Fibroblast of skin of back (primary cell): Measurements from ENCODE around the gene DSTN.

Source experiments
- DNase-seq: peaks from one replicate; pipeline ENCODE4 v3.0.0-alpha.2; 2013

The DSTN gene

DNA sequence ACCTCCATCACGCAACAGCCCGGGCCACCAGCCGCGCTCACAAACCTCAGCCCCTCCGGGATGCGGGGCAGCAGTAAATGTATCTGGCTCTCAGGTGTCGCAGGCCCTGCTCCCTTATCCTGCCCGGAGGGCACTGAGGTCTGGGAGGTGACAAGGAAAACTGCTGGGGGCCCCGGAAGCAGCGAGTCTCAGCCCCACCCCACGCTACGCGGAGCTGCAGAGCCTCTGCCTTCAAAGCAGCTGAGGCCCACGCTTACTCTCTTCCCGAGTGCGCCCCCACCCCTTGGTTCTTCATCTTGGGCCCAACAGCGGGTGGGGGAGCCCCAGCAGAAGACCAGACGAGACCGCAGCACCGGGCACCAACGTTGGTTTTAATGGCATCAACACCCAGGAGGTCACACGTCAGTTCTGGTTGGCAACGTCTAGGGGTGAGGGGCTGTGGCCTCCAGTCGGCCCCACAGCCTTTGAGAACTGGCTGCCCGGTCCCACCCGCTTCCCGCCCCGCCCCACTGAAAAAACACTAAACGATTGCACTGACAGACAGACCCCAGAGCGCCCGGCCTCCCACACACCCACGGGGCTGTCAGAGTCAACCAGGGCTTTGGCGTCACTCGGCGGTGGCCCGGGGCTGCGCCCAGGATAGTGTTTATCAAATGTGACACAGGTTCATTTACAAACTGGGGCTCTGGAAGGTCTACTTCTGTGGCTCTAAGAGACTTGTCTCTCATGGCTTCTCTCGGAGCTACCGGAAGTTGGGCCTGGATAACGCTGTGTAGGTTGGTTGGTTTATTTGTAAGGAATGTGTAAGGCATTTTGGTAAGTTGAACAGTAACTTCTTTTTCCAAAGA, 43.7 kb downstream of the DSTN start:
- DNase-seq = no peak

DNA sequence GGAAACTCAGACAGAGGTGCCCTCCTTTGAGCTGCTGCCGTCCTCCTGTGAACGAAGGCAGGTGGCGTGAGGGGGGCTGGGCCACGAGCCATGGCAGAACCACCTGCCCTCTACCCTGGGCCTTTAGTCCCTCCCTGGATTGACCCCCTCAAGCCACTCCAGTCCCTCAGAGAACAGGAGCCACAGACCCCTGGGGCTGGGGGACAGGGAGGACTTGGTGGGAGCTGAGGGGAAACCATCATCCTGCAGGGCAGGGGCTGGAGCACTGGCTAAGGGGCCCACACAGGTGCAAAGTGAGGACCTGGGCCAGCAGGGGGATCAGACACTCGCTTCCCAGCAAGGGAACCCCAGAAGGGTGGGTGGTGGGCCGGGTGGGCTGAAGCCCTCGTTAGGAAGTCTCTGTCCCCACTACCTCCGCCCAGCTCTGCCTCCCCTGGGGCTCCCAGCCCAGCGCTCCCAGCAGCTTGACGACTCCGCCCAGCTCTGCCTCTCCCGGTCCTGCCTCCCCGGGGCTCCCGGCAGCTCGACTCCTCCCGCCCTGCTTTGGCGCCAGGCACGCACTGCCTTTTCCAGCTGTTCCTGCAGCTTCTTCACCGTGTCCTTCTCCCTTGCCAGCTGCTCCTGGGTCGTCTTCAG, 44.4 kb downstream of the DSTN start:
- peak; percentile 70 for DNase-seq

DNA sequence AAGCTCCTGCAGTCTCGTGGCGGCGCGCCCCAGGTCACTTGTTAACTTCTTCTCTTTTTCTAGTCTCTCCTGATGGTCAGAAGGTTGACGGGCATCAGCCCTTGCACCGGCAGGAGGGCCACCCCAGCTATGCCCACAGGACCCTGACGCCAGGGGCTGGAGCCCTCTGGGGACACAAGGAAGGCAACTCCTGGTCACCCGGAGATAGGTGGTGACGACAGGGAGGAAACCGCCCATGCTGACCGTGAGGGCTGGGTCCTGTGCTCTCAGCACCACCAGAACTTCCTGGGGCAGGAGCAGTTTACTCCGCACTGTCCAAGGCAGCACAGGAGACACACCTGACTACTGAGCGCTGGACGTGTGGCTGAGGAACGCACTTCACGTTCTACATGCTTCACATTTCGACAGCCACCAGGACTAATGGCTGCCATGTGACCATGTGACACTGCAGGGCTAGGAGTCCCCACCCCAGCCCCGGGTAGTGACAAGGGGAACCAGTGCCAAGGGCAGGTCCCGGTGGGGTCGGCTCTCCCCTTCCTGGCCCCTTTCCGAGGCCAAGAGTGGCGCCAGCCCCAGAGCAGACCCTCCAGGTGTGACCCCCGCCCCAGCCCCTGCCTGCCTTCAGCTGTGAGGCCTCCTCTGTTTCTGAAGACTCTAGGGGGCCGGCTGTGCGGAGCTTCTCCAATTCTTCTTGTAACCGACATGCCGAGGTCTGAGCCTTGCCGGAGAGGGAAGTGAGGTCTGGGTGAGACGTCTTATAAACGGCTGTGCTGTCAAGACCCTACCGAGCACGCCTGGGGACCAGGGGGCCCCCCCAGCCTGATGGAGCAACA, 45.2 kb downstream of the DSTN start:
- DNase-seq = no peak

DNA sequence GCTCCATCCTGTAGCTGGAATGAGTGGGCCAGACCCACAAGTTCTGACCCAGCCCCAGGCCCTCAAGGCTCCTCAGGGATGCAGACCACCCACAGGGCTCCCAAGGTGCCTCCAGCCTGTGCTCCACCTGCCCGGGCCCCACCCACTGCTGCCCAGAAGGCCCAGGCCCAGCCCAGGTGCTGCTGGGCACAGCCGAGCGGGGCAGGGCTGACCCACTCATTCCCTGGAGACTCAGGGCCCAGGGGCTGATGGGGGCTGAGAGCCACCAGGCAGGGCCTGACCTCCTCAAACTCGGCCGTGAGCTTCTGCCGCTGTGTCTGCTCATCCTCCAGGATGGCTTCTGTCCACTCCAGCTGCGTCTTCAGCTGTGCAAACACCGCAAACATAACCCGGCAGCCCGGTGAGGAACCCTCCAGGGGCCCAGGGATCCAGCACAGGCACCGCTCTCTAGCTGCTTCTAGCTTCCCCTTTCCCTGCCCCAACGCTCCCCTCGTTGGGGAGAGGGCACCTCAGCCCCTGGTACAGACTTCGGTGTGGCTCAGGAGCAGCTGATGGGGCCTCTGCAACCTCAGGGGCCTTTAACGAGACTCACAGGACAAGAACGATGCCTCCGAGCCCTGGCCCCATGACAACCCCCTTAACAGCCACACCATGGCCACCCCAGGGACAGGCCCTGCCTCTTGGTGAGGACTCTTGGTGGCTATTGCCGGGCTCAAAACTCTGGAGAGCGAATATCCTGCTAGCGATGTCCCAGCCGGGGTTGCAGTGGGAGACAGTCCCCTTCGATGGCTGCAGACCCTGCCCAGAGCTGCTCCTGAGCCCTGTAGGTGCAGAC, 46.0 kb downstream of the DSTN start:
- no peak for DNase-seq

DNA sequence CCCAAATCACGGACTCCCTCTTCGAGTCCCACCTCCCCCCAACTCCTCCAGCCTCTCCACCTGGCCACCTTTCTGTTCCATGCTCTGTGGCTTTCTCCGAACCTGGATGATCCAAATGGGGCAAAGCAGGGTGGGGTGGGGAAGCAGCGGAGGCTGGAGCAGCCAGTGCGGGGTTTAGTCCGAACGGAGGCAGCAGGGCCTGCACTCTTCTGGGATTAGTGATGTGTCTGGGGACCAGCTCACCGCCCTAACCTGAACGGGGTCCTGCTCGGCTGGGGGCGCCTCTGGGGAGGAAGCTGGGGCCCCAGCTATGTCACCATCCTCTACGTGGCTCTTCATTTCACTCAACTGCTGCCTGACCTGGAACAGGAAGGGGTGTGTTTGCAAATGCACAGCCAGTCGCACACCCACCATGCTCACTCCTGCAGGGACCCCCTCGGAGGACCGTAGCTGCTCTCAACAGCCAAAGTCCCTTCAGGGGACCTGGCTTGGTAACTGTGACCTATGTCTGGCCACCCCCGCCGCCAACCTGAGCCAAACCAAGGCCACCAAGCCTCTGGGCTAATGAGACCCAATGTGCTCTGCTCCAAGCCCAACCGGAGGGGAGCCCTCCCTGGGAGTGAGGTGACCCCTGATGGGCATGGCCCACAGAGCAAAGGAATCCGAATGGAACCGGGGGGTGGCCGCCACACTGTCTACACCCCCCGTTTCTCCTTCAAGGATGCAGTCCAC, 46.8 kb downstream of the DSTN start:
- no peak for DNase-seq

DNA sequence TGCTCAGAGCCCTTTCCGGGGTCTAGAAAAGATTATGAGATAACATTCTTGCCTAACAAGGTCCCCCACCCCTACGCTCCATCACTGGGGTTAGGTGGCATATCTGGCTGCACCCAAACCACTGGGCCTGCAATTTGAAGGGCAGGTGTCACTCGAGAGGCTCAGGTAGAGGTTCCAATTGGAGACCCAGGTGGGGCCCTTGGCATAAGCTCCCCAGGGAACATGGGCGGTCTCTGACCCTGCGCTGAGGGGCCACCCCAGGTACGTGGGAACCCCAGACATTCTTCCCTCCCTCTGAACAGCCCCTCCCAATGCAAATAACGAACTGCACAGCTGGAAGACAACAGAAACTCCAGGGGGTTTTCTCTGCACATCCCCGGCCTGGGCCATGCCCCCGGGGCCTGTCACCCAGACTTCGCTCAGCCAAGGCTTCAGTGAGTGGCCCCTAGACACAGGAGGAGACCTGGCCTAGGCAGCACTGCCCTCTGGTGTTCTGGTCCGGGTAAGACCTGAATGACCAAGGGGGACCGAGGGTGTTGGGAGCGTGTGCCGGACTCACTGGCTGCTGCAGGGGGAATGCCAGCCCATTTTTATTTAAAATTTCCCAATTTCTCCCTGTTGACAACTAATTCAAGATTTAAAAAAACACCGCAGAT, 47.5 kb downstream of the DSTN start:
- peak; percentile 40 for DNase-seq

DNA sequence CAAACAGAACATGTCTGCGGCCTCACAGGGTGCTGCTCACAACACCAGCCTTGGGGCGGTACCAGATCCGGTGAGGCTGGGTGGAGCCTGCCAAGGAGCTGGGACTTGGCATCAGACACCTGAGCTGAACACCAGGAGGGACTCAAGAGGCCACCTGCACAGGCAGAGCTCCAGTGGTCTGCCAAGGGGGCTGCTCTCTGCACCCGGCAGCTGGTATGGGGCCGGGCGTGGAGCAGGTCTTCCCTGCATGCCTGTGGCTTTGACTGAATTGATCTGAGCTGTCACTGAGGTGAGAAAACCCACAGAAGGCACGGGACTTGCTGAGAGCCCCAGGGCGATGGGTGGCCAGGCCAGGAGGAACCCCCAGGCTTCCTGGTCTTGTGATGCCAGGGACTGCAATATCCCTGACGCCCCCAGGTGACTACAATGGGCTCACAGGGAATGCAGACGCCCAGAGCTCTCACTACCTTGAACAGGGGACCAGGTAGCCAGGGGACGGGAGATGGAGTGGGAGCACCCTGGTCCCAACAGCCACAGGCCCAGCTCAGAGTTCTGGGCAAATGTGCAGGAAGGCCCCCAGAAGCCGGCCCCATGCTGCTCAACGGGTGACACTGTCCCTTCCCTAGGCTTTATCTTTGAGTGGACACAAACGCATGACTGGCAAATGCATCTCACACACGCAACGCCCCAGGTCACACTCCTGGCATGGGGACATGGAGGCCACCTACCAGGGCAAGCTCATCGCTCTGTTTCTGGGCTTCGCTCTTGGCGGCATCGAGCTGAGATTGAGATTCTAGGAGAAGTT, 48.2 kb downstream of the DSTN start:
- DNase-seq = no peak

DNA sequence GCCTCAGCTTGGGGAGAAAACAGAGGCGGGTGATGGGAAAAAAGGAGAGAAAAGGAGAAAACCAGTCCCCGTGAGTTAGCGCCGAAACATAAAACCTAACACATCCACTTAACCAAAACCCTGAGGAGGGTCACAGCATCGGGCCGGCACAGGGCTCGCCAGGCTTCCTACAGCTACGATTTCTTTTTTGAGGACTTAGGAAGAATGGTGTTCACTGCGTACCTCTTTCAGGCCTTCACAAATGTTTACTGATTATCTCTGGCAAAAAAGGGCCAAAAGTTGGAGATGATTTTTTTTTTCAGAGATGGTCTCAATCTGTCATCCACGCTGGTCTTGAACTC, 48.8 kb downstream of the DSTN start:
- DNase-seq = no peak

DNA sequence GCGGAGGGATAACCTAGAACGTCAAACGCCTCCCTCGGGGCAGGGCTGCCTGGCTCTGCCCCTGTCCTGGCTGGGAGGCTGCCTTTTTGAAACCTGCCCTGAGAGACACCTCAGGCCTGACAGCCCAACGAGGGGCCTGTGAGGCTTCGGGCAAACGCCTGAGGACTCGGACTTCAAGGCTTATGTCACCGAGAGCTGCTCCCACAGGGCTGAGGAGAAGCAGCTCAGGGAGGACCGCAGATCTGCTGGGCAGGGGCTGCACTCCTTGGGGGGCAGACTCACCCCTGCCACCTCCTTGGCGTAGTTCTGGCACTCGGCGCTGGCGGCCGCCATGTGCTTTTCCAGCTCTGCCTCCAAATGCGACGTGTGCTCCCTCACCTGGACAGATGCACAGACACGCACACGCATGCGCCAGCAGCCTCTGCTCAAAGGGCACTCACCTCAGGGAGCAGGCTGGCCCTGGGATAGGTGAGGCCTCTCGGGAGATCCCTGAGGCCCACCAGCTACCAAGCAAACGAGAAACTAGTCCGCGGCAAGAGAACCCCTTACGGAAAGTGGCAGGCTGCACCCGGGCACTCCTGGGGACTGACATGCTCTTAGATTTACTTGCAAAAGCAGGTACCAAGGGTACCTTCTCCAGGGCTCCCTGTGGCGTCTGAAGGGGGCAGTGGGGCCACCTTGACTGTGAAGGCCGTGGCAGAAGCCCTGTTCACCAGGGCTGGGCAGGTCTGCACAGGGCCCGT, 49.6 kb downstream of the DSTN start:
- no peak for DNase-seq

DNA sequence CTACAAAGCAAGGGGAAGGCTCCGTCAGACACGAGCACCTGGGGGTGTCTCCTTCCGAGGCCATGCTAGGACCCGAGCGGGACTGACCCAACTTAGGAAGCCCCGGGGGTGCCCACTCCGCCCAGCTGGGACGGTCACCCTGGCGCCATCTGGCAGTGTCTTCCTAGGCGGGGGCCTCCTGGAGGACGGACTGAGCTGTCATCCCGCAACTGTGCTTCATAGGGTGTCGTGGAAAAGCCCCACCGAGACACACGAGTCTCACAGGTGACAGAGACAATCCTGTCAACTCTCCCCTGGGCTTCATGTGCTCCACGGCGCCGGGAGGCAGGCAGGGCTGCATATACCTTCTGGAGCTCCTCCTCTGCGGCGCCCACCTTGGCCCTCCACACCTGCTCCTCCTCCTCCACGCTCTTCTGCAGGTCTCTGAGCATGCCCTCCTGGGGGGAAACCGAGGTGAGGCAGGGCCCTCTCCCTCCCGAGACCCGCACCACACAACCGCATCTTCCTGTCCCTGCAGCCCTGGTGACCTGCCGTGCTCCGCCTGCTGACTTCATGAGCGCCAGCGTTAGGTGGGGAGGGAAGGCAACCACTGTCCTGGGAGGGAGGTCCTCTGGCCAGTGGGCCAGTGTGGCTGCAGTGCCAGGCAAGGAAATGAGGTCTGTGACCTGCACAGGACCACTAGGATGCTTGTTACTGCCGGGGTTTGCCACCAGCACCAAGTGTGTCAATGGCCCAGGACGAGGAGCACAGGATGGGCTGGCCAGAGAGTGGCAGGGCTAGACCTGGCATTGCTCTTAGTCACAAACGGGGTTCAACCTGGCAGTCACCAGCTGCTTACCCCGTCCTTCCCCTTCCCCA, 50.7 kb downstream of the DSTN start:
- DNase-seq = no peak

DNA sequence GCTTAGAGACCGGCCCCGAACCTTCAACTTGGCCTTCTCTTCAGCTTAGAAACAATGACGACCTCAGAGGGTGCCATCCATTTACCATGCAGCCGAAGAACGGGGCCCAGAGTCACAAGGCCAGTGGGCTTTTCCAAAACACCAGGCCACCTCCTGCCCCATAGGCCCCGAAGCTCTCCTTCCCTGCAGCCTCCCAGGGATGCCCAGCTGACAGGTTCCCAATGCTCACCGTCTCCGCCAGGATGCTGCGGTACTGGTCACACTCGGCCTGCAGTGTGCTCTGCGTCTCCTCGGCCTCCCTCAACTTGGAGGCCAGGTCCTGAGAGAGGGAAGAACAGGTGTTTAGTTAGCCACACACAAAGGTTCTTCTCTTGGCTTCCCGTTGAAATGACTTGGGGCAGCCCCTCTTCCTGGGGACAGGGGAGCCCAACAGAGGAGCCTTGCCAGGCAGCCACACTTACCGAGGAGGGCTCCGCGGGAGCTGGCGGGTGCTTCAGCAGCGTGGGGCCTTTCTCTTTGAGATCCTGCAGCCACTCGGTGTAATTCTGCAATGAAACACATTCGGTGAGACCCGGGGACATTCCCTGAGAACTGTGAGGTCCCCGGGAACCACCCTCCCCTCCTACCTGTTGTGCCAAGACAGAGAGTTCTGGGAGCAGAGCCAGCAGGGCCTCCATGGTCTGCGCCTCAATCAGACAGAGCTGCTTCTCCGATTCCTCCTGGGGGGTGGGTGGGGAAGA, 51.5 kb downstream of the DSTN start:
- DNase-seq = no peak

DNA sequence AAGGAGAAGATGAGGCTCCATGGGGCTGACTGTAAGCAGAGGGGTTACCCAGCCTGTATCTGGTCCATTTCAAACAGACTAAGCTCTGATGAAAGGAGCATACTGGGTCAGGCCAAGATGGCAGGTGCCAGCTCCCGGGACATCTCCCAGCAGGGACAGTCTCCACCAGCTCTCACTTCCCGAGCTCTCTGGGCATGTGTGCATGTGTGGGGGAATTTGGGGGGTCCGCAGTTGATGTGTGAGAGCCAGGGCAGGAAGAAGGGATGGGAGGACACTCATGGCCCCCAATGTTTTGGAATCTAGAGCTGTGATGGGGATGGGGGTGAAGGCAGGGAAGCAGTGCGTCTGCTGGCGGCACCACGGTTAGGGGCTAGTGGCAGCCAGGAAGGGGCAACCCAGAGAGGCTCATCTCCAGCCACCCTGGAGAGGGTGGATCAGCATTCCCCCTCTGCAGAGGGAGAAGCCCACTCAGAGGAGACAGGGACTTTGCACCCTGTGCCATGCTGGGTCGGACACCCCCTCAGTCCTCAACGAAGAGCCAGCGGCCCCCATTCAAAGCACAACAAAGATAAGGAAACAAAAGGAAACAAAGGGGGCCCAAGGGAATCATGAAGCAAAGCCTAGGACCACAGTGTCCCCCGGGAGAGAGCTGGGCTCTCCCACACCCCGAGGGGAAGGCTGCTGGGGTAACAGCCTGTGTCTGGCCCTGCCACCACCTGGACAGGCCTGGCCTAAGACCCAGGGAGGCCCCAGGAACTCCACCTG, 52.4 kb downstream of the DSTN start:
- no peak for DNase-seq

DNA sequence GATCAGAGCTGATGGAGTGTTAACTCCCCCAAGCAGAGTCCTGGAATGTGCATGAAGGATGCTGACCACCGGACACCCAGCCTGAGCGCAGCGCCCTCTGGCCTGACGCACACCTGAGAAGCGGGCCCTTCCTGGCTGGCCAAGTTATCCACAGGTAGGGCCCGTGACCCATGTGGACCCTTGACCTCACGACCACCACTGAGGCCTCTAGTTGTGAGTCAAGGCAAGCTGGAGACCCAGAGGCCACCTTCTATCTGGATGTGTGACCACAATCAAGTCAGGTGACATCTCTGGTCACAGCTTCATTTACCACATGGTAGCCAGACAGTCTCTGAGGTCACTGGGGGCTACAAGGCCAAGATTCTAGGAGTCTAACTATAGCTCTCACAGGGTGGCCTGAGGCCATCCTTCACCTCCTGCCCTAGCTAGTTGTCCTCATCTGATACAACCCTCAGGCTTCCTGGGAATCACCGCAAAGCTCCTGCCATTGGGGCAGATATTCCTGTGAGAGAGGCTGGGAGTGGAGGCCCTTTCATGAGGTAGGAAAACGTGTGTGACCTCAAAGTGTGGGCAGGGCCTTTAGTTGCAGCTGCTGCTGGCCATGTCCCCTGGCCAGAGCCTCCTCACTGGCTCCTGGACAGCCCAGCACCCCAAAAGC, 53.1 kb downstream of the DSTN start:
- no peak for DNase-seq

DNA sequence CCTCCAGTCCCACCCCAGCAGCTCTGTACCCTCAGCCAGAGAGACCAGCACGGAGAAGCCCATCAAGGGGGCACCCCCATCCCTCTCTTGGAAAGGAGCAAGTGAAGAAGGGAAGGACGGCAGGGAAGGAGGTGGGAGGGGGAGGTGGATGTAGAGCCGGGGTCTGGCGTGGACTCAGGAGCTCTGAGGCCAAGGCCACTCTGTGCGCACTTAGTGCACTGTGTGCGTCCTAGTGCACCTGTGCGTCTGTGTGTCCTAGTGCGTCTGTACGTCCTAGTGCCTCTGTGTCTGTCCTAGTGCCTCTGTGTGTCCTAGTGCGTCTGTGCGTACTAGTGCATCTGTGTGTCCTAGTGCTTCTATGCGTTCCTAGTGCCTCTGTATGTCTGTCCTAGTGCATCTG, 54.2 kb downstream of the DSTN start:
- DNase-seq = no peak

DNA sequence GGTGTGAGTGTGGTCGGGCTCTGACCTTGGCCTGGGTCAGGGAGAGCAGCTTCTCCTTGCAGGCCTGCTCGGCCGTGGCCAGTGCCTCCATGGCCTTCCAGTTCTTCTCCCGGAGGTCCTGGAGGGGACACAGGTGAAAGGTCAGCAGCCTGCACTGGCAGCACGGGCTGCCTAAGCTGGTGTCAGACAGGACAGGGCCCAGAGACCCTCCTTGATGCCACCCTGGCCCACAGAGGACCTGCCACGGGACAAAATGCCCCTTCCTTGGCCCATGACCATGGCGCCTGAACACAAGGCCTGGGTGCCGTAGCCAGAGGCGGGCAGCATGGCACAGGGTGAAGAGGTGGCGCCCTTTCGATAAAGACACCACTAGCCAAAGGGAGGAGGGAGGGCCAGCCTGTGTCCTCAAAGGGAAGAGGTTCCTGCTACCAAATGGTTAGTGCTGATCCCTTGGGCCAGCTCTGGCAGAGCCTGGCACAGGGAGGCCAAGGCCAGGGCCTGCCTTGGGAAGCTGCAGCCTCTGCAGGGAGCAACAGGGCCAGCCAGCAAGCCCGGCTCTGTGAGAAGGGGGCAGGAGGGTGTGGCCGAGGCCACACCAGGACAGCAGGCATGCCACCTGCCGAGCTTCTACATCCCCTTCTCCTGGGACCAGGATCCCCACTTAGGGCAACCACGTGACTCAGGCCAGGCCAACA, 54.8 kb downstream of the DSTN start:
- no peak for DNase-seq
